Measurements from ENCODE around the gene TMEM150C.

Gene TMEM150C

DNA sequence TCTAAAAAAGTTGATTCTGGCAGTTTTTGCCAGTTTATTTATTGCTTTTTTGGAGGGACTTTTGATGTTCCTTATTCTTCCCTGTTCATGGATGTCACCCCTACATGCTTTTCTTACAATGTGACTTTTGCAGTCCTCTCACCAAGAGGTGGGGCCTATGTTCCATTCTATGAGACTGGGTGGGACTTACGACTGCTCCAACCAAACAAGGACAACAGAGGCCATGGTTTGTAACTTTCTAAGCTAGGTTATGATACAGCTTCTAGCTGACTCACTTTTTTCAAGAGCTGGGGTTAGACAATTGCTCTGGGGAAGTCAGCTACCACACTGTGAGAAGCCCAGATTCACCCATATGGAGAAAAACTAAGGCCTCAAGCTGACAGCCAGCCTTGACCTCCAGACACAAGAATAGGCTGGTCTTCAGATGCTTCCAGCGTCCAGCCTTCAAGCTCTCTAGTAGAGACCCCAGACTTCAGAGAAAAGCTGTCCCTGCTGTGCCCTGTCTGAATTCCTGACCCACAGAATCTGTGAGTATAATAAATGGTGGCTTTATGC lies 91.9 kb downstream of the TMEM150C start:
- no peak for DNase-seq

DNA sequence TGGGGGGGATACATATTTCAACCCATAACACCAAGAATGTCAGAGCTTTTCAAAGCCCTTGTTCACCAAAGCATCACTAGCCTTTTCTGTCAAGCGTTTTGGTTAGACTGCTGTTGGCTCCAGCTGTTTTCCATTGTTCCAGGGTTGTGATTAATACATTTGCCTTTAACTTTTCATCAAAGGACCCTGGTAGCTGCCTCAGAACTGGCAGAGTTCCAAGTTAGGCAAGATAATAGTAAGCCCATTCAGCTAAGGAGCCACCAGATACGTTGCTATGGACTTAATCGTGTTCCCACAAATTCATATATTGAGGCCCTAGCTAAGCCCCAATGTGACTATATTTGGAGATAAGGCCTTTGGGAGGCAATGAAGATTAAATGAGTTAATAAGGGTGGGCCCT lies 94.3 kb downstream of the TMEM150C start:
- no peak for DNase-seq

DNA sequence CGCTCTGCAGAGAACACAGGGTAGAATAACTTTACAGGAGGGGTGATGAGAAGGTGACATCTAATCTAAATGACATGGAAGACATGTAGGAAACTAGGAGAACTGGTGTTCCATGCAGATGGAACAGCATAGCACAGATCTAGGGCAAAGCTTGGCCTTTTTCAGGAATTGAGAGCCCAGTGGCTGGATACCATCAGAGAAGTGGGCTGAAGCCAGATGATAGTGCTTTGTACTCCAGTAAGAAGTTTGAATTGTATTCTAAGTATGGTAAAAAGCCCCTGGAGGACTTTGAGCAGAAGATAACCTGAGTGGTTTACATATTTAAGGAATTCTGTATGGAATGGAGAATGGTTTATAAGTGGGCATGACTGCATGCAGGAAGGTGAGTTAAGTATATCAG lies 98.6 kb downstream of the TMEM150C start:
- no peak for DNase-seq

DNA sequence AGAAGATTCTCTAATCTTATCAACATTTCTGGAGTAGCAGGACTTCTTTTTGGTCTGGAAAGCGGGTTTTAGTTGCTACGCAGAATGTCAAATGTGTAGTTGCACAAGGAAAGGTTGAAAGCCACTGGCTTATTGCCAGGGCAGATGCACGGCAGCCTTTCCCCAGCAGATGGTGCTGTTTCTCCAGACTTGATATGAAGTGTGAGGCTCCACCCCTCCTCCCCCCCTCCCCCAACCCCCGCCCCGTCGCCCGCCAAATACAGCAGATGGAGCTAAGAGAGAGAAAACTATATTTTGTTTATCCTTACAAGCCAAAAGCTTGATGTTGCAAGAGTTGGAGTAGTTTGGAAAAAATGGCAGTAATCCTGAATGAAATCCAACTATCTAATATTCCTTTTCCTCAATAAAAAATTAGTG lies 99.4 kb downstream of the TMEM150C start:
- DNase-seq: peak; percentile 28

DNA sequence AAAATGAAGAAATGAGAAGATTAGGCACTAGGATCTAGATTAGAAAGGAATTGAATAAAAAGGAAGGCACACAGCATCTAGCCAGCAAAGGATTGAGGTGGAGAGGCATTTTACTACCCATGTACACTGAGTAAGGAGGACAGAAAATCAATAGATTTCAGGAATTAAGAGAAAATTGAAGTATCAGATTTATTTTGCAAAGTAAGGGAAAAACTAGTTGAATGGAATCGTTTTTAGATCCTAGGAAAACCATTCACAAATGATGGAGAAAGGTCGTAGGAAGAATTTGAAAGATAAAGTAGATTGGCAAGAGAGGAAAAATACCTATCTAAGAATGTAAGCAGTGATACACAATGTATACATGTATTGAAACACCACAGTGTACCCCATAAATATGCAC lies 100.1 kb downstream of the TMEM150C start:
- no peak for DNase-seq

DNA sequence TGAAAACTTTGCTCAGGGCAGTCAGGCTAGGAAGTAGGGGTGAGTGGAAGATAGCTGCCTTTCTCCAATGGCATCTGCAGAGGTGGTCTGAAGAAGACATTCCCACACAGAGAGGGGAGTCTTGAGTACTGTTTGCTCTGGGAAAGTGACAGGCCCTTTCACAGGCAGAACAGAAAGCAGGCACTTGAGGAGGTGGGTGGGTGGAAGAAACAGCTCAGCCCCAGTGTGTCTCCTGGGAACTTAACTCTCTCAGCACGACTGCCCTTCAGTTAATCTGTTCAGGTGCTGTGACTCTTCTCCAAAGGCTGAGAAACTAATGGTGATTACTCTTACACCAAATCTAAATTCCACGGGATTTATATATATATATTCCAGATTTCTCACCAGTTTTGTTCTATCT lies 103.1 kb downstream of the TMEM150C start:
- DNase-seq: no peak

DNA sequence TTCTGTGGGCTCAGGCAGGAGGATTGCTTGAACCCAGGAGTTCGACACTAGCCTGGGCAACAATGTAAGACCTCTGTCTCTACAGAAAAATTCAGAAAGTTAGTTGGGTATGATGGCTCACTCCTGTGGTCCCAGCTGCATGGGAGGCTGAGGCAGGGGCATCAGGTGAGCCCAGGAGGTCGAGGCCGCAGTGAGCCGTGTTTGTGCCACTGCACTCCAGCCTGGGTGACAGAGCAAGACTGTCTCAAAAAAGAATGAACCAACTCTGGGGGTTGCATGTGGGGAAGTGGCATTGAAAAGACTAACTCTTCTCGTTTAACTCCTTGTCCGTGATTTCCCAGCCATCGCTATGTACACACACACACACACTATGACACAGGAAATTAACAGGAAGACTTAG lies 104.5 kb downstream of the TMEM150C start:
- no peak for DNase-seq

DNA sequence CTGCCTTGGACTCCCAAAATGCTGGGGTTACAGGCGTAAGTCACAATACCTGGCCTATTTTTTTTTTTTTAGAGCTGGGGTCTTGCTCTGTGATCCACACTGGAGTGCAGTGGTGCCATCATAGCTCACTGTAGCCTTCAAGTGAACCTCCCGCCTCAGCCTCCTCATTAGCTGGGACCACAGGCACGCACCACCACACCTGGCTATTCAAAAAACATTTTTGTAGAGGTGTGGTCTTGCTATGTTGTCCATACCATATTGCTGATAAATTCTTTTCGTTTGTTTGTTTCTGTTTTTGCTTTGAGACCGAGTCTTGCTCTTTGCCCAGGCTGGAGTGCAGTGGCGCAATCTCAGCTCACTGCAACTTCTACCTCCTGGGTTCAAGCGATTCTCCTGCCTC lies 109.8 kb downstream of the TMEM150C start:
- DNase-seq: no peak

DNA sequence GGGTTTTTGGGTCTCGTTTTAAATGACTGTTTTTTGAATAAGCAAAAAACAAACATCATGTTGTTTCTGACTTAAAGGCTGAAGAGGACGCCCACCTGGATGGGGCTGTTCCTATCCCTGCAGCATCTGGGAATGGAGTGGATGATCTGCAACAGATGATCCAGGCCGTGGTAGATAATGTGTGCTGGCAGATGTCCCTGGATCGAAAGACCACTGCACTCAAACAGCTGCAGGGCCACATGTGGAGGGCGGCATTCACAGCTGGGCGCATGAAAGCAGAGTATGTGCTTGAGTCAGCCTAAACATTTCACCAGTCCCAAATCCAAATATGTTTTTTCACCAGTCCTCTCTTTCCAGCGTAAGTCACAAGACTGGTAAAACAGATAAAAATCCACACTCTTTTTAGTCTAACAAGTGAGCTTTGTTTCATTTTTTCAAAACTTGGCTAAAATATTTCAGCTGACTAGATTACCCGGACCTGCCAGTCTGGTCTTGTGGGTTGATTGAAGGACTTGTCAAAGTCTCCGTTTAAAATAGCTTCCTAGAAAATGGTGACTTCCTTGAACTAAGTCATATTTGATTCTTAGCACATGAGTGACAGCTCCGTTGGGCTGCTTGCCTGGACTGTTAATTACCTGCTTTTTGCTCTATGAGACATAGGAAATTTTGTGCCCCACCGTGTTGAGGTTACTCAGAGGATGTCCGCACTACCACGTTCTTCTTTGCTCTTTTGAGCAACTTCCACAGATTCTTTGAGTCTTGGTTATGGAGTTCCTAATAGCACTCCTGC lies 110.6 kb downstream of the TMEM150C start:
- no peak for DNase-seq

DNA sequence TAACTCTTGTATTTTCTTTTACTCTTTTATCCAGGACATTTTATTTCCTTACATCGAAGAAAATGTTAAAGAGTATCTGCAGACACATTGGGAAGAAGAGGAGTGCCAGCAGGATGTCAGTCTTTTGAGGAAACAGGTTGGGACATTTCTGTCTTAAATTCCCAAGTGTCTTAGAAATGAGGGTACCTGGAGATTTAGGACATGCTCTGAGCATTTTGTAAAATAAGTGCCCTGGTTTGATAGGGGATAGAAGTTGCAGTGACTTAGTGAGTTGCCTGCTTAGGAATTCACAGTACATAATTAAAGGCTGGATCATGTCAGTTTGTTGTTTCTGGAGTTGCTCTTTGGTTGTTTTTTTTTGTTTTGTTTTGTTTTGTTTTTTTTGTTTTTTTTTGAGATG lies 113.9 kb downstream of the TMEM150C start:
- no peak for DNase-seq

DNA sequence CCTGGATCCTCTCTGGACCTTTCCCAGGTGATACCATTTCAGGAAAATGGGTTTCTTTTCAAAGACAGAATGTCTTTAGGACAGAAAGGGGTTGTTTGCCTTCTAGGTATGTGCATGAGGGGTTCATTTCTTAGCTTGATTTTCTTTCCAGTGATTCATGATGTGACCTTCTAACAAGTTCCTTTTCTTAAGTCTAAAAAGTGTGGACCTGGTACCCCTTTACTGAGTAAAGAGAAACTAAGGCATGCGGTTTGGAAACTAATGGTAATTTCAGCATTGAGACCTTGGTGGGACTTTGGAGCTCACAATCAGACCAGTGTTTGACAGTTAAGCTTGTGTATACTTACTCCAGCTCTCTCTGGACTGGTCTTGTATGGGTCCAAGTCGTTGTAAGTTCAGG lies 122.7 kb downstream of the TMEM150C start:
- no peak for DNase-seq

DNA sequence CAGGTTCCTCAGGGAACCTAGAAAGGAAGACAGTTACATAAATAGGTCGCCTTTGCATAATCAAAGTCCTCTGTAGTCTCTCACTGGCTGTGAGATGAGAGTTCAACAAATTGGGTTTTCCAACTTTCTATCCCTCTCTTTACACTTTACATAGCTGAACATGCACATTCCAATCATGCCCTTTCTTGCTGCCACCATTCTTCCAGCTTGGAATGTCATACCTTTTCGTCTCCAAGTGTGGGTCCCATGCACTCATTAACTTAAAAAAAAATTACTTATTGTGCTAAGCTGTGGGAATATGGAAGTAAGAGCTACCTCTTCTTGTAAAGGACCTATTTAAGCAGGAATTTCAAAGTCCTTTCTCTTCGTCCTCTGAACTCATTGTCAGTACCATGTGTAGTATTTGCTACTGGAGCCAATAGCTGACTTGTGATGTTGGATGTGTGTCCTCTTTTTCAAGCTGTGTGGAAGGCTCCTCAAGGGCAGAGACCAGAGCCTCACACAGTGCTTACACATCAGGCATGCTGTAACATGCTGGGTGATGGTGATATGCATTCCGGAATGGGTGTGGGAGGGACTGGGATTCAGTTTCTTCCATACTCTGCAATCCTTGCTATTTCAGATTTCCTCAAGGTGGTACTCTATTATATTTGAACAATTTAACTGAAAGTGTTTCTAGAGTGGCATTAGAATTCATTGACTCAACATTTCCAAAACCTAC lies 124.3 kb downstream of the TMEM150C start:
- no peak for DNase-seq

DNA sequence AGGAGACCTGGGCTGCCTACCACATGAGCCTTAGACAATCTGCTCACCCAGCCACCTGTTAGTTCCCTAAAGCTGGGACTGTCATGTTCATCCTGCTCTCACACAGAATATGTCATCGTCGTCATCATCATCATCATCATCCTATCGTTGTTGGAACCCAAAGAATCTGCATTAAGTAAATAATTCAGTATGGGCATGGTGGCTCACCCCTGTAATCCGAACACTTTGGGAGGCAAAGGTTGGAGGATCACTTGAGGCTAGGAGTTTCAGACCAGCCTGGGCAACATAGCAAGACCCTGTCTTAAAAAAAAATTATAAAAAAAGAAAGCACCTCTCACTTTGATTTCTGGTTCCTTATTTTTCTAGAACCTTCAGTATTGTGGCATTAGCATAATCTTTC lies 125.0 kb downstream of the TMEM150C start:
- no peak for DNase-seq

DNA sequence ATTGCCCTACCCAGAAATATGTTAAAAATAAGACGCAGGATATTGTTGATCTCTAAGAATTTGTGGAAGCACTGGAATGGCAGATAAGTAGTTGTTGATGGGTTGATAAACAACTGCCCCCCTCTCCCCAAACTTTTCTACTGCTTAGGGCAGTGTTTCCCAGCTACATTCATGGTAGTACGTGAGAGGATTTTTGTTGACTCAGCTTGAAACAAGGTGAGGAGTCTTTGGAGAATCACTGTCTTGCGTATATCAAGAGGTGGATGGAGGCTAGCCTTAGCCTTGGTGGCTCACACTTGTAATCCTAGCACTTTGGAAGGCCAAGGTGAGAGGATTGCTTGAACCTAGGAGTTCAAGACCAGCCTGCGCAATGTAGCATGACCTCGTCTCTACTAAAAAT lies 125.7 kb downstream of the TMEM150C start:
- no peak for DNase-seq

DNA sequence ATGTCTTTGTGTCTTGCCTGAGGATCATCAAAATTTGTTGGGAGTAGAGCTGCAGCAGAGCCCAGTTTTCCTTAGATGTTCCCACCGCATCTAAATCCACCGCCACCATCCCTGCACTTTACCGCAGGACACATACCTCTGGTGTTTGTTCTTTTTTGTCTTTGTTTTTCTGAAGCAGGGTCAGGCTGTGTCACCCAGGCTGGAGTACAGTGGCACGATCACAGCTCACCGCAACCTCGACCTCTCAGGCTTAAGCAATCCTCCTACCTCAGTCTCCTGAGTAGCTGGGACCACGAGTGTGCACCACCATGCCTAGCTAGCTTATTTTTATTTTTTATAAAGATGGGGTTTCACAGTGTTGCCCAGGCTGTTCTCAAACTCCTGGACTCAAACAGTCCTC lies 126.8 kb downstream of the TMEM150C start:
- no peak for DNase-seq

DNA sequence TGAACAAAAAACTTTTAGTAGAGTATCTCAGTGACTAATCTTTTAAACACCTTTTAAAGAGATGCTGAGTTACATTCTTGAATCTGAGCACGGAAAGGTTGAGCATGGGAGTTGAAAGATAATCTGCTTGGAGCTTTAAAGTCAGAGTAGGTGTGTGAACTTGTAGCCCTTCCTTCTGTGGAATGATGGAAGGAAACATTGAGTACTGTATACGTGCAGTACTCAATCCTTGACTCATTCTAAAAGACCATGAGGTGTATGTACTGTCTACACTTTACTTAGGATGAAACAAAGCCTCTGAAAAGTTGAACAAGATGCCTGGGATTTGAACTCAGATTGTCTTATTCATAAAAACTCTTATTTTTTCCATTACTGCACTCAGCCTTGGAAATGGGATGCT lies 128.0 kb downstream of the TMEM150C start:
- DNase-seq: no peak
